Stromal cell of bone marrow (primary cell): Measurements from ENCODE around the gene TYK2.
A peak's percentile ranks its signal among the peaks of the same experiment; 100 is the strongest.
"Not testable (repeated sequence)": the region's sequence is repeated elsewhere in the genome, so short reads cannot be mapped to it uniquely, and the experiment has no call there.

Source experiments
- DNase-seq: peaks from one replicate; pipeline ENCODE4 v3.0.0-alpha.2; 2012; ENCODE audit warnings: low read depth

TYK2 gene

DNA sequence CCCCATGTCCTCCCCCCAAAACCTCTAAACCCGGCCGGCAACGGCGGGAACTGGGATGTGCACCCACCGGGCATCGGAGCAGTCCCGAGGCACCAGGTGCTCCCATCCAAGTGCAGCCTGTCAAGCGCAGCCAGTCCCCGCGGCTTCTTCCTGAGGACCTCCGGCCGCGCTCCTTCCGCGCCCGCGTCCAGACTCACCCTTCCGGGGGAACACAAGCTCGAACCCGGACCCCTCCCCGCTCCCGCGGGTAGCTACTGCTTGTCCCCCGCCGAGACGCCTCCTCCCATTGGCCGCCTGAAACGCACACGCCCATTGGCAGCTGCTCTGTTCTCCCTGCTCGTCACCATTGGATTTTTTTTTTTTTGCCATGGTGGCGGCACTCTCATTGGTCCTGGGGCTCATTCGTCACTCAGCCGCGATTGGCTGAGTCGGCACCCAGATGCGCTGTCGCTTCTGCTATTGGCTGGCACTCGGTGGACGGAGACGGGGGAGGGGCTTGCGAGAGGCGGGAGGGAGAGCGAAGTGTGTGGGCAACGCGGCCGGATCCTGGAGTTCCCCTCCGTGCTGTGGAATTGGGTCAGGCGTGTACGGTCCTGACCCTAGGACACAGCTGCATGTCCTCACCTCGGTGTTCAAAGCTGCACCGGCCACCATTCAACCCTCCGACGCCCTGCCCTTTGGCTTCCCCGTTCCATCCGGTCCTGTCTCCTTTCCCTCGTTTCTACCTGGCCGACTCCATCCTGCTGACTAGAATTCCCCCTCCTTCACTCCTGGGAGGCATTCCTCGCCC is at the start of gene TYK2:
Gene TYK2 (minus strand): TSS at position 260 of the 790 bp plus-strand sequence. CDS start 2,166 bp downstream, outside the sequence.
- peak; percentile 98 for DNase-seq

DNA sequence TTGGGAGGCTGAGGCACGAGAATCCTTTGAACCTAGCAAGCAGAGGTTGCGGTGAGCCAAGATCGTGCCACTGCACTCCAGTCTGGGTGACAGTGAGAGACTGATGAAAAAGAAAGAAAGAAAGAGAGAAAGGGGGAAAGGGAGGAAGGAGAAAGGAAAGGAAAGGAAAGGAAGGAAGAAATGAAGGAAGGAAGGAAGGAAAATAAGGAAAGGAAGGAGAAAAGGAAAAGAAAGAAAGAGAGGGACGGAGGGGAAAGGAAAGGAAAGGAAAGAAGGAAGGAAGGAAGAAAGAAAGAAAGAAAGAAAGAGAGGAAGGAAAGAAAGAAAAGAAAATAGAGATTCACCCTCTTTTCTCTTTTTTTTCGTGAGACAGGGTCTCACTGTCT is 48.6 kb upstream of the TYK2 start:
- DNase-seq, result no peak

DNA sequence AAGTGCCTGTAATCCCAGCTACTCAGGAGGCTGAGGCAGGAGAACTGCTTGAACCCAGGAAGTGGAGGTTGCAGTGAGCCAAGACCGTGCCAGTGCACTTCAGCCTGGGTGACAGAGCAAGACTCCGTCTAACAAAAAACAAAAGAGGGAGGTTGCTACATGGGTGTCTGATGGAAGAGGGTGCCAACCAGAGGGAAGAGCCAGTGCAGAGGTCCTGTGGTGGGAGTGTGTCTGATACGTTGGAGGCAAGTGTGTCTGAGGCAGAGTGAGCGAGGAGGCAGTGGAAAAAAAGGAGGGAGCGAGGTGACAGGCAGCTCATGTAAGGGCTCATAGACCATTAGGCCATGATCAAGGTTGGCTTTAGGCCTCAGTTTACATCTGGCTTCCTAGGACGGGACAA is 46.8 kb upstream of the TYK2 start:
- DNase-seq, result no peak

DNA sequence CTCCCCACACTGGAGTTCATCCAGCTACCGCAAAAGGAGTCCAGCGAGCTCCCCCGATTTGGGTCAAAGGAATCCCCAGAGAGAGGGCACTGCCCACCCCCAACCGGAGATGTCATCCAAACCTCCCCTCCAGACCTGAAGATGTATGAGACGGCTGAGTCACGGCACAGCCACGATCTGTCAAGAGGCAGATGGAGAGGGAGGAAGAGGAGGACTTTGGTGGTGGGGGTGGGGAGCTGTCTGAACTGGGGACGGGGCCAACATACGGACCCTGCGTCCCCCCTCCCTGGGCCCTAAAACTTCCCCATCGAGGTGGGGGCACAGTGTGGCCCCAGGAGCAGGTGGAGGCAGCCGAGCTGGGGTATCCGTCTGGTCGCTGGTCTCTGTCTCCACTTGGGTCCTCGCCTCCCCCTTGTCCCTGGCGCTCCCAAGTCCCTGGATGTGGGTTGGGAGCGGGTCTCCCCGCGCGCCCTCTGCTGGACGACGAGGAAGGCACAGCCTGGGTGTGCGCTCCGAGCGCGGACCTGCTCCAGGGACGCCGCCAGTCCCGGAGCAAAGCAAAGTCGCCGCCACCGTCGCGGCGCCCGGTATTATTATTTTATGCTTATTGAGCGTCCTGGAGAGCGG is 43.8 kb upstream of the TYK2 start:
- DNase-seq, result no peak

DNA sequence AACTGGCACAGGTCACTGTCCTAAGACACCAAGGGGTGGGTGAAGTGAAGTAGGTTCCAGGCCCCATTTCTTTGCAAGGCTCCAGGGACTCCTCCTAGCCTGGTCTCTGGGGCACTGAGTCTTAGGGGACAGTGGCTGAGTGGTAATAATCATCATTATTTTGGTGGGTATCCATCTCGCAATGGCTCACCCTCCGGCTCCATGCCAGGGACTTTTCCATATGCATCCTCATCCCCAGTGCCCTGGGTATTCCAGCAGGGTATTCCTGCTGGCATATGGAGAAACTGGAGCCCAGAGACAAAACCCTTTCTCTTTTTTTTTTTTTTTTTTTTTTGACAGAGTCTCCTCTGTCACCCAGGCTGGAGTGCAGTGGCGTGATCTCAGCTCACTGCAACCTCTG is 42.5 kb upstream of the TYK2 start:
- no peak for DNase-seq

DNA sequence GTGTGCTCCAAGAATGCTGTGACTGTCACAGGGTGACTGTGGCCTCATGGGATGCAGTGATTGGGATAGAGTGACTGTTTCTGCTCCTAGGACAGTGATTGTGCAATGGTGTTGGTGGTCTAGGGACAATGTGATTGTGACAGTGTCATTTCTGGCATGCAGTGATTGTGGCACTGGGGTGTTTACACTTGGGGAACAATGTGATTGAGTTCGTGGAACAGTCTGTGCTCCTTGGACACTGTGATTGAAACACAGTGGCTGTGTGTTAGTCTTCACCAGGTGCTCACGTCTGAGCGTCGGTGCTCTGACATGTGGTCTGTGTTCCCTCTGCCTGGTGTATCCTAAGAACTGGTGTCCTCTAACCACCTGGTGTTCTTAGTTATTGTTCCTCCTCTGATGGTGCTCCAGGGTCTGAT is 41.7 kb upstream of the TYK2 start:
- no peak for DNase-seq

DNA sequence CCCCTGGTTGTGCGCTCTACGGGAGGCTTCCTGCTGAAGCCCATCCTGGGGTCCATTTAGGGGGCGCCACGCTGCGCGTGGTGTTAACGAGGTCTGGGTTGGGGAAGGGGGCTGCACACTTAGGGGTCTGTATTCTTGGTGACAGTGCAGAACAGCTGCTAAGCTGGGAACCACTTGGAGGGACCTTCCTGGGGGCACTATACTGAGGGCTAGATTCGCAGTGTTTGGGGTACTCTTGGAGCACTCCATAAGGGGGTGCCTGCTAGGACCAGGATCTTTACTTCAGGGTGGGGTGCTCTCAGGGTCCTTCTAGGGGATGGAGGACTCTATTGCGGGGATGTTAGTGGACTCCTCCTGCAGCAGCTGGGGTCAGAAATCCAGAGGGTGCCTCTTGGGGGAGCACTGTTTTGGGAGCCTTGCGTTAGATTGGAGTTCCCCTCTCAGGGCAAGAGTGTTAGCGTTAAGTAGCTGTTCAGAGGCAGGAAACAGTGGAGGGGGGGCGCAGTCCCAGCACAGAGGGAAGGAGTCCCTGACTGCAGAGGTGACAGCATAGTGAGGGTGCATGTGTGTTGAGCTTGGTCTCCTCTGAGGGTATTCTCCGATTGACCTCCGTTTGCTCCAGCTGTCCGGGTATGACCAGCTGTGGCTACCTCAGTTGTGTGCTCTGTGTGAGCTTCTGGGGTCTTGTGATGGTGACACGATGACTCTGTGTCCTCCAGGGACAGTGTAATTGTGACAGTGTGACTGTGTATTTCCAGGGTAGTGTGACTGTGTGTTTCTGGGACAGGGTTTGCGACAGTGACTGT is 41.1 kb upstream of the TYK2 start:
- DNase-seq, result no peak

DNA sequence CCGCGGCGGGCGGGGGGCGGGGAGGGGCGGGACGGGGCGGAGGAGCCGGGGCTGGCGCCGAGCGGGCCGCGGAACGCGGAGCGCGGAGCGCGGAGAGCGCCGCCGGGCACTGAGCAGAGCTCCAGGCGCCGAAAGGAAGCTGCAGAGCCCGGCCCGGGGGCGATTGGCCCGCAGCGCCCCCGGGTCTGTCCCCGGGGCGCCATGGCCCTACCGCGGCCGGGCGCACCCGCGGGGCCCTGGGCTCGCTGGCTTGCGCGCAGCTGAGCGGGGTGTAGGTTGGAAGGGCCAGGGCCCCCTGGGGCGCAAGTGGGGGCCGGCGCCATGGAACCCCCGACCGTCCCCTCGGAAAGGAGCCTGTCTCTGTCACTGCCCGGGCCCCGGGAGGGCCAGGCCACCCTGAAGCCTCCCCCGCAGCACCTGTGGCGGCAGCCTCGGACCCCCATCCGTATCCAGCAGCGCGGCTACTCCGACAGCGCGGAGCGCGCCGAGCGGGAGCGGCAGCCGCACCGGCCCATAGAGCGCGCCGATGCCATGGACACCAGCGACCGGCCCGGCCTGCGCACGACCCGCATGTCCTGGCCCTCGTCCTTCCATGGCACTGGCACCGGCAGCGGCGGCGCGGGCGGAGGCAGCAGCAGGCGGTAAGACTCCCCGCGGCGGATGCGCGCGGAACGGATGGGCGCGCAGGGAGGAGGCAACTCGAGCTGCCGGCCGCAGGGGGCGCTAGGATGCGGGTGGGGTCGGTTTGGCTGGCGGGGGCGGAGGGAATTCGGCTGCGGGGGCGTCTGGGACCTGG is 40.3 kb upstream of the TYK2 start, which contains the start of gene PDE4A:
Gene PDE4A (plus strand): TSS at position 95 of the 796 bp plus-strand sequence. CDS start 227 bp downstream, at position 322.
- DNase-seq, result no peak

DNA sequence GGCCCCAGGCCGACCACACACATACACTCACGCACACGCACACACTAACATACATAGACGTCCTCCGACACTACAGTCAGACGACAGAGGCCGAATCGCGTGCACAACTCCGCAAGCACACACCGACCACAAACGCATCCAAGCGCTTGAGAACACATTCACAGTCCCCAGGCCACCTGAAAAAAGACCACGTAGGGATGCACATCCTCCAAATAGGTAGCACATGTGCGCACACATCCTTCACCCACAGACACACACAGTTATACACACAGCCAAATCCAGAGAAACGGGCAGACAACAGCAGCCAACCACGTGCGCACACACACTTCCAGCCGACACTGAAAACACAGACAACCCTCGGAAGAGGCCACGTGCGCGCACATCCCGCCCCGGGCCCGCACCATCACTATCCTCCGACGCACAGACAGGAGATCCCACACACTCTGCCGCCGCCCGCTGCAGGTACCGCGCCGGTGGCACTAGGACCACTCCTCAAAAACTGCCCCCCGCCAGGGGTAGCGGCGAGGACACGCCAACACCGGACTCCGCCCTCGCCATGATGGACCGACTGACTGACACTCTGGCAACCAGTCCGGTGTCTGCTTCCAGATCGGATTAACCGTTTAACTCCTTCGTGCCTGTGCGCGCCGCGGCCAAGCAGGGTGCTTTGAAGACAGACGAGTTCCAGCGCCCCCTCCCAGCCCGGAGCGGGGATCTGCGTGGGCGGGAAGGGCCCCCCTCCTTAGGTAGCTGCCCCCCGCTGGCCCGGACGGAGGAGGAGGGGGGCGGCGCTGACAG is 39.5 kb upstream of the TYK2 start:
- no peak for DNase-seq

DNA sequence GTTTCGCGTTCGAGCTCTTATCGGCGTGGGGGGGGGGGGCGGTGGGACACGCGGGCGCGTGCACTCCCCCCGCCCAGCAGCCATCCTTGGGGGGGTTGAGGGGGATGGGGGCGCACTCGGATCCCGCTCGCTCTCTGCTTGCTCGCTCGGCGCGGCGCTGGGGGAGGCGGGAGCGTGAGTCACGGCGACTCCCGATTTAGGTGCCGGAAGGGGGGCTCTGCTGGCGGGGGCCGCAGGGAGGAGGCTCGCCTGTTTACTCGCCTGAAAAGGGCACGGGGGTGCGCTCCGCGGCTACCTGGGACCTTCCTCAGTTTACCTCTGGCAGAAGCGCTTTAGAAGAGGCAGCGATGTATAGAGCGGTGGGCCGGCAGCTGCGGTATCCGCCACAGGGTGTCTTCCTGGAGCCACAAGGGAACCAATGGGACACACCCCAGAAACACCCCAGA is 38.9 kb upstream of the TYK2 start:
- no peak for DNase-seq

DNA sequence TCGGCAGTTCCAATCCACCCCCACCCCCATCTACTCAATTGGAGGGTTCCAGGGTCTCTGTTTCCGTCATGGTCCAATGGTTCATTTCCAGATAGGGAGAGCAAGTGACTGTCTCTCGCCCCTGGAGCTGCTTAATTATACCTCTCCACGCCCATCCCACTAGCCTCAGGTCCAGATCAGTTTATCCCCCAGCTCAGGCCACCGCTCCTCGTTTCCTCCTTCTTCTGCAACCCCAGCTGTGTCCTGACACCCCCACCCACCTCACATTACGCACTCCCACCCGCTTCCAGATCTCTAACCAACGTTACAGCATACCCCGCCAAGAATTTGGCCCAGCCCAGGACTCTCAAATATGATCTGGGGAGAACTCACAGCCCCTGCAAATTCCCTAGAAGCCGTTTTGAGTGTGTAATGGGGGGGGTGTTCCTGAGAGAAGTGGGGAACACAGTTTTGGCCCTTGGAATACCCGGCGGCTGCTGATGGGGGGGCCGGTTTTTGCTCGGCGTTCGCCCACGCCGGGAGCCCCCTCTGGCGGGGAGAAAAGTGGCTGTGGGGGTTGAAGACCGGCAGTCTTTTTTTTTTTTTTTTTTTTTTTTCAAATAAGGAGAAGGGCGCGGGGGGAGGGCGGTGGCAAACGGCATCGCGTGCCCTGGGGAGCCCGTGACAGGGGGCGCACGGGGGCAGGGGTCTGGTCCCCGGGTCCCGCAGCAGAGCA is 38.3 kb upstream of the TYK2 start:
- DNase-seq, result no peak

DNA sequence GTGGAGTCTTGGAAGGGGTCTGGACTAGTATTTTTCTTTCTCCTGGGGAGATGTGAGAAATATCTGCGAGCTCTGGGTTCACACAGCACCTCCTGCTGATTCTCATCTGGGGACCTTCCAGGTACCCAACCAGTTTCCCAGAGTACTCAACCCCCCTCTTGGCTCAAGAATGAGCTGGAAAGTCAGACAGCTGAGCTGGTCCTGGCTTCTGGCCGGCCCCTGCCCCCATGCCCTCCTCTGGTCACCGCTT is 37.8 kb upstream of the TYK2 start:
- DNase-seq, result no peak

DNA sequence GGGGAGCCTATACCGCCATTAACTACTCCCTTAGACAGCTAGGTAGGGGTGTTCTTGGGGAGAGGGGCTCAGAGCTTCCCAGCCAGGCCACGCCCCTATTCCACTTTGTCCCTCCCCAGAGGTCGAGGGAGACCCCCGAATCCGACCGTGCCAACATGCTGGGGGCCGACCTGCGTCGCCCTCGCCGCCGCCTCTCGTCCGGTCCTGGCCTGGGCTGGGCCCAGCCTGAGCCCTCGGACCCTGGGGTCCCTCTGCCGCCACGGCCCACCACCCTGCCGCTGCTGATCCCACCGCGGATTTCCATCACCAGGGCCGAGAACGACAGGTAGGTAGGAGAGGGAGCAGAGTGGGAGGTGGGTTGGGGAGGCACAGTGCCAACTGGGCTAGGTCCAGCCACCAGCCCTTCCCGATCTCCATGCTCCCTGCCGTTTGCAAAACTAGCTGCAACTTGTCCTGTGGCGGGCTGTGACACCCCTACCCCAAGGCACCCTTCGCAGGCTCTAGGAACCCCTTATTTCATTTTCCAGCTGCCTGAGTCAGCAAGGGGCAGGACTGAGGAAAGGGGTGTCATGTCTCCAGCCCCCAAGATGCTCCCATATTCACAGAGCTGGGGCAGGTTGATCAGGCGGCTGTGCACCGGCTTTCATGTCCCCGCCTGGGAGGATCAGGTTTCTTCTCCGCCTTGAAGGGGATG is 37.3 kb upstream of the TYK2 start:
- no peak for DNase-seq

DNA sequence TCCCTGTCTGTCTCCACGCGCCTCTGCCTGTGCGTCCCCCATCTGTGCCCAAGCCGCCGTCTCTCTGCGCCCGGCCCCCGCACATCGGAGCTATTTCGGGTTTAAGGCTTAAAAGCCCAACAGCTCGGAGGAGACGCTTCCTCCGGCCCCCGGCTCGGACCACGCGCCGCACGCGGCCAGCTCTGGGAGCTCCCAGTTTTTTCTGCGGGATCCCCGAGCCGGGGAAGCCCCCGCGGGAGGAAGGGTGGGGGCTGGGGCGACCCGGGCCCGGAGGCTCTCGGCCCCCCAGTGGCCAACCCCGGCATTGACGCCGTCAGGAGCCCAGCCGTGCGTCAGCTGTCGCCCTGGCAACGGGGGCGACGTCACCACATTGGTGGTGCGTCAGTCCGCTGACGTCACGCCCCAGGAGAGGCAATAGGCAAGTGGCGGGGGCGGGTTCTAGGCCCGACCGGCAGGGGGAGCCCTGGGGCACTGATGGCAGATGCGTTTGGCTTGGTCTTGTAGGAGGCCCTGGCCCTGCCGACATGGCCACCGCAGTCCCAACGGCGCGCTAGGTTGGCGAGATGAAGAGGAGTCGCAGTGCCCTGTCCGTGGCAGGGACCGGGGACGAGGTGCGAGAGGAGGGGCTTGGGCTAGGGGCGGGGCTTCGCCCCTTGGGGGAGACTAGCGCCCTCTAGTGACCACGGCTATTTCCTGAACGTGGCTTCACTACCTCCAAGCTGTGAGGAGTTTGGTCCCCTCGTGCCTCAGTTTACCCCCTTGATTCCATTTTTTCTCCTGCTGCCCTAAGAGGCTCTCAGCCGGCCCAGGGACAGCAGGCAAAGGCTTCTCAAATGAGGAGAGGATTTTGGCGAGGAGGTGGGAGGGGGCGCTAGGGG is 36.2 kb upstream of the TYK2 start:
- peak; percentile 69 for DNase-seq

DNA sequence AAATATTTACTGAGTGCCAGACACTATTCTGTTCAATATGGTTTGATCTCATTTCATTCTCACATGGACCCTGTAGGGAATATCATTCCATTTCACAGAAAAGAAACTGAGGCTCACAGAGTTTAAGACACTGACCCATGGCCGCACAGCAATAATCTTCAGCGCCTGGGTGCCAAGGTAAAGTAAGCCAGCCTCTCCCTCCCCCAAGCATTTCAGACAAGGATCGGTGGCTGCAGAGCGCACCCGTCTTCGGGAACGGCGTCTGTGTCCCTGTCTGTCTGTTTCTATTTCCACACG is 35.7 kb upstream of the TYK2 start:
- no peak for DNase-seq

DNA sequence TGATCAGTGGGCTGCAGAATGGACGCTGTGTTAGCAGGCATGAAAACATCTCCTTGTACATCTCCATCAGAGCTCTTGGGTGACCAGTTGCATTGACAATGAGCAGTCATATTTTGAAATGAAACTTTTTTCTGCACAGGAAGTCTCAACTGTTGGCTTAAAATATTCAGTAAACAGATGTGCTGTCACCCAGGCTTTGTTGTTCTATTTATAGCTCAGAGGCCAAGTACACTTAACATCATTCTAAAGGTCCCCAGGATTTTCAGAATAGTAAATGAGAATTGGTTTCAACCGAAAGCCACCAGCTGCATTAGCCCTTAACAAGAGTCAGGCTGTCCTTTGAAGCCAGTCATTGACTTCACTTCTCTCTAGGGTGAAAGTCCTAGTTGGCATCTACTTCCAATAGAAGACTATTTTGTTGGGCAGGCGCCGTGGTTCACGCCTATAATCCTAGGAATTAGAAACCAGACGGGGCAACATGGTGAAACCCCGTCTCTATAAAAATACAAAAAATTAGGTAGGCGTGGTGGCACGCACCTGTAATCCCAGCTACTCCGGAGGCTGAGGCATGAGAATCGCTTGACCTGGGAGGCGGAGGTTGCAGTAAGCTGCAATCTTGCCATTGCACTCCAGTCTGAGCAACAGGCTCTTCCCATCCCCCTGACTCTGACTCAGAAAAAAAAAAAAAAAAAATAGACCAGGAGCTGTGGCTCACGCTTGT is 32.0 kb upstream of the TYK2 start:
- DNase-seq, result no peak

DNA sequence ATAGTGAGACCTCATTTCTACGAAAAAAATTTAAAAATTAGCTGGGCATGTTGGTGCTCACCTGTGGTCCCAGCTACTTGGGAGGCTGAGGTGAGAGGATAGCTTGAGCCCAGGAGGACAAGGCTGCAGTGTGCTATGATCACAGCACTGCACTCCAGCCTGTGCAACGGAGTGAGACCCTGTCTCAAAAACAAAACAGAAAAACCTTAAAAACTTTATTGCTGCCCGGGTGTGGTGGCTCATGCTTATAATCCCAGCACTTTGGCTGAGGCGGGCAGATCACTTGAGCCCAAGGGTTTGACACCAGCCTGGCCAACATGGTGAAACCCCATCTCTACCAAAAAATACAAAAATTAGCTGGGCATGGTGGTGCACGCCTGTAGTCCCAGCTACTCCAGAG is 30.9 kb upstream of the TYK2 start:
- not testable (repeated sequence) for DNase-seq

DNA sequence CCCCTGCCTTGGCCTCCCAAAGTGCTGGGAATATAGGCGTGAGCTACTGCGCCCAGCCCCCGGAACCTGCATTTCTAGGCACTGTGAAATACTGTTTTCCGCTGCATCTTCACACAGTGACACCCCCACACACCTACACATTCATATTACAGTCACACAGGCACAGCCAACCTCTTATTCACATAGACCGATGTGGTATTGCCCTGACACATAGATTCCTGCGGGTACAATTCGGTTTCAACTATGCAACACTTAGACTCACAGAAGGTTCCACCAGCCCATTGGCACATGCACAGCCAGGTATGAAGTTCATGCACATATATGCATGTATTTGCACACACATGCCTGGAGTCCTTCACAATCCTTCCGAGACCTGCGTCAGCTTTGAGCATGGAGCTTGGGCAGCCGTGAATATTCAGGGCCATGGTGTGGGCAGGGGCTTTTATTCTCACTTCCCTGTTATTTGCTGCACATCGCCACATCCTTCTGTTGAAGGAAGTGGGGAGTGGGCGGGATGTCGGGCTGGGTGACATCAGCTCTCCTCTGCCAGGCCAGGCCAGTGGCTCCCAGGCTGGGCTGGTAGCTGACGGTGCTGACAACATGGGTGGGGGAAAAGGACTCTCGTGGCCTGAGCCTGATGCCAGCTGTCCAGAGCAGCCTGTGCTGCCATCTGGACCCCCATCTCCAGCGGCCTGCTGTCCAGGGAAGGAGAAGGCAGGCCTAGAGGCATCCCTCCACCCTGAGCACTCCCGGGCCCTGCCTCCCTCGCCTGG is 28.3 kb upstream of the TYK2 start:
- DNase-seq, result no peak
